Measurements from ENCODE around the gene GRHL1.

- no peak for TF ChIP-seq CTCF (IDR thresholded peaks at IDR 0.05)
- TF ChIP-seq POLR2AphosphoS5 (IDR thresholded peaks at IDR 0.05; ENCODE audit: insufficient read depth in 1 of 2, low read depth in 1 of 2), result no peak
- TF ChIP-seq POLR2A (IDR thresholded peaks at IDR 0.05), result no peak
These were observed 32.0 kb upstream of the GRHL1 start for GRCh38 chr2:9919512-9919911.

All from vagina (tissue), 2 donors.